Endothelial cell (in vitro differentiated cells): Measurements from ENCODE around the gene NLRP9. TPM values are rescaled to one million over a fixed set of nuclear protein-coding genes. Genes with fewer than 3 reads are reported as not detected.

Experiments
- DNase-seq: peaks from one replicate; pipeline ENCODE4 v3.0.0; 2021; ENCODE audit warnings: low spot score
- H3K27ac Mint-ChIP-seq: one replicate; pipeline ENCODE4 v1.8.0; 2021; ENCODE audit warnings: mixed read lengths, inconsistent platforms; ENCODE audit not compliant: unreplicated experiment
- H3K27me3 Mint-ChIP-seq: one replicate; pipeline ENCODE4 v1.8.0; 2021; ENCODE audit warnings: mild to moderate bottlenecking, moderate library complexity, mixed read lengths, inconsistent platforms; ENCODE audit not compliant: unreplicated experiment
- H3K36me3 Mint-ChIP-seq: one replicate; pipeline ENCODE4 v1.8.0; 2021; ENCODE audit warnings: mild to moderate bottlenecking, low read depth, mixed read lengths, inconsistent platforms; ENCODE audit not compliant: unreplicated experiment
- H3K4me1 Mint-ChIP-seq: one replicate; pipeline ENCODE4 v1.8.0; 2021; ENCODE audit warnings: mild to moderate bottlenecking, mixed read lengths, inconsistent platforms; ENCODE audit not compliant: unreplicated experiment
- H3K4me3 Mint-ChIP-seq: one replicate; pipeline ENCODE4 v1.8.0; 2021; ENCODE audit warnings: mild to moderate bottlenecking, mixed read lengths, inconsistent platforms; ENCODE audit not compliant: unreplicated experiment
- H3K9me3 Mint-ChIP-seq: one replicate; pipeline ENCODE4 v1.8.0; 2021; ENCODE audit warnings: mixed read lengths, inconsistent platforms; ENCODE audit not compliant: unreplicated experiment
- CTCF ChIP-seq: fragments of 200-600 bp; sonication (generic); IDR thresholded peaks from one replicate; pipeline ENCODE4 v1.5.0; 2021; ENCODE audit warnings: antibody characterized with exemption; ENCODE audit not compliant: unreplicated experiment
- total RNA-seq: library from RNA; stranded (reverse); fragmentation: NEBNext Ultra II Directional; extraction: Animal tissue kit (Norgen Biotek cat#: 25700); gene quantifications from one replicate; pipeline ENCODE4 v1.2.1, GENCODE V29; 2021; ENCODE audit not compliant: unreplicated experiment

Gene NLRP9
- total RNA-seq, 1 donor from 2014 or later: not detected

GRCh38 chr19:55684946-55685681 is 53.1 kb downstream of the NLRP9 start:
- Mint-ChIP-seq H3K27ac (peak overlapping the region; percentile 64), H3K9me3 (no peaks in the 10 kb centered on the region), H3K4me3 (no peak overlapping the region), H3K4me1 (peaks cover 4% of the 10 kb centered on the region), H3K36me3 (peaks cover 22% of the 10 kb centered on the region), H3K27me3 (peaks cover 9% of the 10 kb centered on the region)
- no peak for DNase-seq
- TF ChIP-seq CTCF: no peak

- peaks cover 15% of the 10 kb centered on the region for H3K4me1 Mint-ChIP-seq
- H3K27ac Mint-ChIP-seq: no peak overlapping the region
- no peak overlapping the region for H3K4me3 Mint-ChIP-seq
- H3K9me3 Mint-ChIP-seq: no peaks in the 10 kb centered on the region
- H3K36me3 Mint-ChIP-seq: peaks cover 27% of the 10 kb centered on the region
- DNase-seq: no peak
- peaks cover 9% of the 10 kb centered on the region for H3K27me3 Mint-ChIP-seq
- no peak for TF ChIP-seq CTCF
These were observed 54.5 kb downstream of the NLRP9 start for GRCh38 chr19:55683449-55684261.

- Mint-ChIP-seq H3K4me1 (peaks cover 38% of the 10 kb centered on the region), H3K36me3 (peaks cover 41% of the 10 kb centered on the region), H3K27me3 (peaks cover 14% of the 10 kb centered on the region), H3K4me3 (peak overlapping the region; percentile 47), H3K9me3 (no peaks in the 10 kb centered on the region), H3K27ac (no peak overlapping the region)
- TF ChIP-seq CTCF: no peak
- DNase-seq: no peak
These were observed 56.8 kb downstream of the NLRP9 start for GRCh38 chr19:55681131-55682092.

- peaks cover 45% of the 10 kb centered on the region for H3K4me1 Mint-ChIP-seq
- H3K36me3 Mint-ChIP-seq: peaks cover 38% of the 10 kb centered on the region
- no peak for TF ChIP-seq CTCF
- H3K27me3 Mint-ChIP-seq: peaks cover 21% of the 10 kb centered on the region
- H3K4me3 Mint-ChIP-seq: peak overlapping the region; percentile 83
- H3K27ac Mint-ChIP-seq: no peak overlapping the region
- no peaks in the 10 kb centered on the region for H3K9me3 Mint-ChIP-seq
- no peak for DNase-seq
These were observed 57.7 kb downstream of the NLRP9 start for GRCh38 chr19:55680339-55681130.
